ENCODE results near the gene SP140L. TPM values are rescaled to one million over a fixed set of nuclear protein-coding genes. Genes with fewer than 3 reads are reported as not detected.

The SP140L gene
- total and polyA plus RNA-seq, 2 of the 8 experiments (the other 6 are each of a cell fraction or from before 2014, with no cell fraction given) = 0.36 to 1.5 TPM

DNA sequence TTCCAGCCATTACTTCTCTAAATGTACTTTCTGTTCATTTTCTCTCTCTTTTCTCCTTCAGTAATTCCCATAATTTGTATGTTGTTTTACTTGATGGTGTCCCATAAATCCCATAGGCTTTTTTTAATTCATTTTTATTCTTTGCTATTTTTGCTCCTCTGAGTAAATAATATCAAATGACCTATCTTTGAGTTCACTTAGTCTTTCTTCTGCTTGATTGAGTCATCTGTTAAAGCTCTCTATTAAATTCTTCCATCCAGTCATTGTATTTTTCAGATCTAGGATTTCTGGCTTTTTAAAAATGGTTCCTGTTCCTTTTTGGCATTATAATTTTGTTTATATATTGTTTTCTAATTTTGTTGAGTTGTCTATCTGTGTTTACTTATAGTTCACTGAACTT, 102.5 kb downstream of the SP140L start:
- FAIRE-seq (no peak), DNase-seq (ENCODE audit: low read depth in 1 of 2, low spot score in 2 of 2) (no peak)
- Histone ChIP-seq H3K9me3 (ENCODE audit: insufficient read depth in 2 of 2, low read depth in 1 of 2, low read length in 1 of 2) (no peaks in the 10 kb centered on the region; a peak in 2 of 4 replicates), H2BK120ac (replicated peaks; ENCODE audit: low read depth, low read length) (no peak overlapping the region), H3K18ac (ENCODE audit: extremely low read depth, low read length) (no peak overlapping the region), H2BK5ac (ENCODE audit: low read depth, low read length) (no peak overlapping the region), H3K79me1 (ENCODE audit: low read depth, low read length) (no peaks in the 10 kb centered on the region), H3K23me2 (ENCODE audit: low read depth, low read length) (no peaks in the 10 kb centered on the region), H3K4me3 (ENCODE audit: extremely low read depth in 1 of 4, insufficient read depth in 2 of 4, low read depth in 3 of 4, low read length in 4 of 4) (no peak overlapping the region), H3K4me1 (replicated peaks in 1 of 4; ENCODE audit: control insufficient read depth in 3 of 4, insufficient read depth in 4 of 4, low read length in 3 of 4) (no peaks in the 10 kb centered on the region), H4K5ac (ENCODE audit: insufficient read length, low read depth, low read length) (no peak overlapping the region), H3K79me2 (ENCODE audit: control insufficient read depth in 1 of 2, insufficient read depth in 2 of 2, low read length in 2 of 2) (no peaks in the 10 kb centered on the region), H4K8ac (ENCODE audit: extremely low read depth, insufficient read depth, low read length) (no peak overlapping the region), H3K4me2 (ENCODE audit: insufficient read depth in 1 of 2, low read depth in 2 of 2, low read length in 2 of 2) (no peak overlapping the region), H3K4ac (replicated peaks; ENCODE audit: insufficient read length, low read depth, low read length) (no peak overlapping the region), H3K36me3 (ENCODE audit: control insufficient read depth in 2 of 4, insufficient read depth in 4 of 4, low read length in 3 of 4) (no peaks in the 10 kb centered on the region), H2BK12ac (ENCODE audit: low read depth, low read length) (no peak overlapping the region), H2AK5ac (ENCODE audit: low read depth, low read length) (no peak overlapping the region), H2AFZ (ENCODE audit: low read length) (no peak overlapping the region), H2BK20ac (ENCODE audit: low read length) (no peak overlapping the region), H3K56ac (replicated peaks; ENCODE audit: insufficient read length, low read depth, low read length) (no peak overlapping the region), H3K23ac (ENCODE audit: insufficient read length) (no peak overlapping the region), H4K20me1 (replicated peaks in 1 of 2; ENCODE audit: control insufficient read depth in 1 of 2, insufficient read depth in 2 of 2, low read length in 2 of 2) (no peaks in the 10 kb centered on the region), H3K27ac (ENCODE audit: low read depth, low read length) (no peak overlapping the region), H3K27me3 (replicated peaks in 1 of 4; ENCODE audit: control insufficient read depth in 3 of 4, extremely low read depth in 1 of 4, insufficient read depth in 3 of 4, low read length in 3 of 4) (no peaks in the 10 kb centered on the region), H3K9ac (replicated peaks in 1 of 4; ENCODE audit: extremely low read depth in 1 of 4, low read depth in 3 of 4, low read length in 3 of 4) (no peak overlapping the region), H4K91ac (replicated peaks; ENCODE audit: insufficient read length, low read length) (no peak overlapping the region), H3K14ac (ENCODE audit: insufficient read length) (no peak overlapping the region), H2BK15ac (ENCODE audit: low read length) (no peak overlapping the region)
- TF ChIP-seq NRF1 (IDR thresholded peaks at IDR 0.05; ENCODE audit: low read depth, low read length) = no peak
- TF ChIP-seq TBP (IDR thresholded peaks at IDR 0.05; ENCODE audit: low read depth, low read length) = no peak
- no peak for TF ChIP-seq EZH2 (IDR thresholded peaks at IDR 0.05; ENCODE audit: low read depth, low read length, severe bottlenecking)
- TF ChIP-seq CHD2 (IDR thresholded peaks at IDR 0.05; ENCODE audit: low read length) = no peak
- POLR2A ChIA-PET (ENCODE audit: partially characterized antibody) = no interaction called here
- CTCF ChIA-PET (ENCODE audit: partially characterized antibody) = no interaction called here

All from H1 (cell line).